Brain microvascular endothelial cell (primary cell): ENCODE measurements around the gene AIDA.
A peak's percentile ranks its signal among the peaks of the same experiment; 100 is the strongest.
"Not testable (repeated sequence)": the region's sequence is repeated elsewhere in the genome, so short reads cannot be mapped to it uniquely, and the experiment has no call there.

ENCODE experiments used
- DNase-seq: peaks from one replicate; pipeline ENCODE4 v3.0.0-alpha.2; 2020
- H3K27ac ChIP-seq: fragments of 250-450 bp; sonication (Bioruptor Pico); 2 replicates; pipeline ENCODE4 v1.5.1; 2020; ENCODE audit warnings: mild to moderate bottlenecking, moderate library complexity
- H3K27me3 ChIP-seq: fragments of 250-450 bp; sonication (Bioruptor Pico); replicated peaks from 2 replicates; pipeline ENCODE4 v1.5.1; 2020; ENCODE audit warnings: mild to moderate bottlenecking
- H3K36me3 ChIP-seq: fragments of 250-450 bp; sonication (Bioruptor Pico); replicated peaks from 2 replicates; pipeline ENCODE4 v1.5.1; 2020; ENCODE audit warnings: mild to moderate bottlenecking
- H3K4me3 ChIP-seq: 2 replicates; pipeline ENCODE4 v1.5.1; 2011; ENCODE audit warnings: low read depth, mild to moderate bottlenecking, control low read depth, low read length, moderate library complexity
- in situ Hi-C: cut with HindIII; loops from 2 replicates; pipeline ENCODE4 v1.10.0; 2017; ENCODE audit warnings: low sequenced_read_pairs, low pct_ligation_motif_present
- TF ChIP-seq, protein P1 (sequence below): IDR thresholded peaks from 2 replicates; pipeline ENCODE4 v1.5.1; 2011; ENCODE audit warnings: low read depth, mild to moderate bottlenecking, moderate library complexity, low read length, control low read depth, inconsistent platforms; ENCODE audit errors: missing control alignments

AIDA gene

DNA sequence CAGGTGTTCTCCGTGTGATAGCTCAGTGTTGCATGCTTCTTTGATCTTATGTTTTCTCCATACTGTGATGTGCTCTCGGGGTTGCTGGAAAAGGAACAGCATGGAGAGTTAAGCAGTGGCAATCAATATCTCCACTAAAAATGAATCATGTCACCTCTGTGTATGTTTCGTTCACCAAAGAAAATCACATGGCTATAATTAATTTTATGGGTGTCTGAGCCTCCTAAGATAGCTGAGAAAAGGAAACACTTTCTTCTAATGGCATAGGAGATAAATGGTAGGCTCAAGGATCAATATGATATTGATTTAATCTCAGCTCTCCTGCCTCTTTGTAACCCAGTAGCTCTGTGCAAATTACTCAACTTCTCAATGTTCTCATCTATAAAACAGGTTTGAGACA, 39.0 kb upstream of the AIDA start:
- Histone ChIP-seq H3K4me3 (no peak overlapping the region), H3K27ac (no peak overlapping the region), H3K27me3 (no peaks in the 10 kb centered on the region), H3K36me3 (no peaks in the 10 kb centered on the region)
- TF ChIP-seq, protein P1, sequence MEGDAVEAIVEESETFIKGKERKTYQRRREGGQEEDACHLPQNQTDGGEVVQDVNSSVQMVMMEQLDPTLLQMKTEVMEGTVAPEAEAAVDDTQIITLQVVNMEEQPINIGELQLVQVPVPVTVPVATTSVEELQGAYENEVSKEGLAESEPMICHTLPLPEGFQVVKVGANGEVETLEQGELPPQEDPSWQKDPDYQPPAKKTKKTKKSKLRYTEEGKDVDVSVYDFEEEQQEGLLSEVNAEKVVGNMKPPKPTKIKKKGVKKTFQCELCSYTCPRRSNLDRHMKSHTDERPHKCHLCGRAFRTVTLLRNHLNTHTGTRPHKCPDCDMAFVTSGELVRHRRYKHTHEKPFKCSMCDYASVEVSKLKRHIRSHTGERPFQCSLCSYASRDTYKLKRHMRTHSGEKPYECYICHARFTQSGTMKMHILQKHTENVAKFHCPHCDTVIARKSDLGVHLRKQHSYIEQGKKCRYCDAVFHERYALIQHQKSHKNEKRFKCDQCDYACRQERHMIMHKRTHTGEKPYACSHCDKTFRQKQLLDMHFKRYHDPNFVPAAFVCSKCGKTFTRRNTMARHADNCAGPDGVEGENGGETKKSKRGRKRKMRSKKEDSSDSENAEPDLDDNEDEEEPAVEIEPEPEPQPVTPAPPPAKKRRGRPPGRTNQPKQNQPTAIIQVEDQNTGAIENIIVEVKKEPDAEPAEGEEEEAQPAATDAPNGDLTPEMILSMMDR: no peak
- in situ Hi-C loops: no loop called here
- no peak for DNase-seq

DNA sequence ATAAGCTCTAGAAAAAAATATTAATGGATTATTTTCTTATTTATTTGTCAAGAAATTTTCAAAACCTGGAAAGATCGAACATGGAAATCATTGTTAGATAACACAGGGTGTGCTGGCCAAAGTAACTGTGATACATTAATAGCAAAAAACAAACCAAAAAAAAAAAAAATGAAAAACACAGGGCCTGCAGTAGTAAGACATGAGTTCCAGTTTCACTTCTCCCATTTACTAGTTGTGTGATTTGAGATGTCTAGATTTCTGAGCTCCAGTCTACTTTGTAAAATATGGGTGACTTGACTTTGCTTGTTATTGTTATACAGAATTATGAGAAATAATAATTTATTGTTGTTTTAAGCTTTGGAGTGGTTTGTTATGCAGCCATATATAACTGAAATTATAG, 38.4 kb upstream of the AIDA start:
- Histone ChIP-seq H3K36me3 (no peaks in the 10 kb centered on the region), H3K4me3 (no peak overlapping the region), H3K27ac (no peak overlapping the region), H3K27me3 (no peaks in the 10 kb centered on the region)
- DNase-seq: no peak
- TF ChIP-seq, protein P1: no peak
- in situ Hi-C loops: no loop called here

DNA sequence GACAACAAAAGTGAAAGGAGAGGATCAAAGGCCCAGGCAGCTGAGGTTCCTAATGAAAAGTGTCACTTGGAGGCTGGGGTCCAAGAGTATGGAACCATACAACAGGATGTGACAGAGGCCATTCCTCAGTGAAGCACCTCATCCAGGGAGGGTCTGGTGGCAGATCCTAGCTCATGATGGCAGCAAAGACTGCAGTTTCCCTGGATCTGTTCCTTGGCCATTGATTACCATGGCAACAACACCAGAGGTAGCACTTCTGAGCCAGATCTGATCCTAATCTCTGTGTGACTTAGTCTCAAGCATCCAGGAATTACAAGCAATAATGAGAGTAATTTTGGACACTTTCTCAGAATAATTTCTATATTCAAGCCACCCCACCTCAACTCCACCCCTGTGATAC, 37.6 kb upstream of the AIDA start:
- H3K27ac ChIP-seq: no peak overlapping the region
- no peaks in the 10 kb centered on the region for H3K27me3 ChIP-seq
- TF ChIP-seq, protein P1: no peak
- DNase-seq: peak; percentile 2
- H3K4me3 ChIP-seq: no peak overlapping the region
- in situ Hi-C loops: no loop called here
- no peaks in the 10 kb centered on the region for H3K36me3 ChIP-seq

DNA sequence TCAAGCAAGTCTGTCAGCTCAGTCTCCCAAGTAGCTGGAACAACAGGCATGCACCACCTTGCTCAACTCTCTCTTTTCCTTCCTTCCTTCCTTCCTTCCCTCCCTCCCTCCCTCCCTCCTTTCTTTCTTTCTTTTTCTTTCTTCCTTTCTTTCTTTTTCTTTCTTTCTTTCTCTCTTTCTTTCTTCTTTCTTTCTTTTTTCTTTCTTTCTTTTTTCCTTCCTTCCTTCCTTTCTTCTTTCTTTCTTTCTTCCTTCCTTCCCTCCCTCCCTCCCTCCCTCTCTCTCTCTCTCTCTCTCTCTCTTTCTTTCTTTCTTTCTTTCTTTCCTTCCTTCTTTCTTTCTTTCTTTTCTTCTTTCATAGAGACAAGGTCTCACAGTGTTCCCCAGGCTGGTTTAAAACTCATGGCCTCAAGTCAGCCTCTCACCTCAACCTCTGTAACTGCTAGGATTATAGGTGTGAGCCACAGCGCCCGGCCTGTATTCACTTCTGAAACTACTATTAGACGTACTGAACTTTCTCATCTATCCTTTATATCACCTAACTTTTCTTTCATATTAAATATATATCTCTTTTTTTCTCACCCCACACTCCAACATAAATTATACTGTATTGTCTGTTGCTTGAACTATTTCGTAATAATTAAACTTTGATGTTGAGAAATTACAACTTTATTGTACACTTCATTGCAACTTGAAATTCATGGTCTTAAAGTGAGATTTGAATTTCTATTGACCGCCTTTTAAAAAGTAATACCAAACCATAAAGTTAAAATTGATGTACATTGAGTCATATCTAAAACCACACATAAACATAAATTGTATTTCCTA, 29.6 kb upstream of the AIDA start:
- H3K4me3 ChIP-seq, DNase-seq, H3K27me3 ChIP-seq, H3K36me3 ChIP-seq, in situ Hi-C loops, H3K27ac ChIP-seq: not testable (repeated sequence)

DNA sequence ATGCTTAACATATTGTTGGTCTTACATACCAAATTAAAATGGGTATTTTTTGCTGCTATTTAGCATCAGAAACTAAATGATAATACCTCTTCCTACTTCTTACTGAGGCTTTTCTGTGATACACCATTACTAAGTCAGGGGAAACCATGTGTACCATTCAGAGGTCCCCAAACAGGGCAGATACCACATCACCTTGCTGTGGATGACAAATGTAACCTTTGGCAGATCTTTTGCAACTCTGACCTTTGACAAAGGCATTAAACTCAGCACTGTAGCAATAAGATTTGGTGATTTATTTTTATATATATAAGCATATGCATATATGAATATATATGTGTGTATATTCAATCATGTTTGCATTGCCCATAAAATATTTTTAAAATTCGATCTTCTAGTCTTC, 27.6 kb upstream of the AIDA start:
- TF ChIP-seq, protein P1: no peak
- in situ Hi-C loops: no loop called here

DNA sequence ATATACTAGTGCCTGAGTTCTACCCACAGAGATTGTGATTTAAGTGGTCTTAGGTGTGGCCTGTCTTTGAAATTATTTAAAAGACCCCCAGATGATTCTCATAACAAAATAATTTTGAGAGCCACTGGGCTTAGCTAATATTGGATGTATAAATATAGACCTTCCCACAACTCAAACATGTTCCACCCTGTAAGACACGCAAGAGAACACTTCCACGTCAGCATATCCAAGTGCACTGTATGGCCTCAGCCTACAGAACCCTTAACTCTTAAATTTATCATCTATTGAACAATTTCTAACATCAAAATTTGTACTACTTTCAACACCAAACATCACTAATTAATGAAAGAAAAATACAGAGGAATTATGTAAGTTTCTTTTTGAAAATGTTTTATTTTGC, 27.2 kb upstream of the AIDA start:
- H3K27me3 ChIP-seq: no peaks in the 10 kb centered on the region
- TF ChIP-seq, protein P1: no peak
- in situ Hi-C loops: no loop called here
- H3K27ac ChIP-seq: no peak overlapping the region
- peaks cover 2% of the 10 kb centered on the region for H3K36me3 ChIP-seq
- no peak overlapping the region for H3K4me3 ChIP-seq
- no peak for DNase-seq

More for the DNA sequence above, 27.6 kb upstream of the AIDA start:
- DNase-seq: no peak
- H3K27ac ChIP-seq: no peak overlapping the region
- no peaks in the 10 kb centered on the region for H3K36me3 ChIP-seq
- no peaks in the 10 kb centered on the region for H3K27me3 ChIP-seq
- H3K4me3 ChIP-seq: no peak overlapping the region
